GM13976 (cell line): ENCODE results near the gene FBXO47.
A peak's percentile ranks its signal among the peaks of the same experiment; 100 is the strongest.

Experiments used
- DNase-seq: peaks from one replicate; pipeline ENCODE4 v3.0.0; 2012; ENCODE audit warnings: low spot score
- in situ Hi-C: fragments of 300-500 bp; cut with MboI; formaldehyde crosslinking; loops from one replicate; pipeline ENCODE4 v1.12.0; 2022; ENCODE audit warnings: low sequenced_read_pairs, mixed read lengths, inconsistent platforms; ENCODE audit not compliant: unreplicated experiment
- TF ChIP-seq, protein P1 (sequence below): IDR thresholded peaks from 2 replicates; pipeline ENCODE4 v1.5.1; 2012; ENCODE audit warnings: borderline replicate concordance, mild to moderate bottlenecking; ENCODE audit not compliant: insufficient read depth; ENCODE audit errors: extremely low read depth, missing control alignments, control extremely low read depth

Gene FBXO47

DNA sequence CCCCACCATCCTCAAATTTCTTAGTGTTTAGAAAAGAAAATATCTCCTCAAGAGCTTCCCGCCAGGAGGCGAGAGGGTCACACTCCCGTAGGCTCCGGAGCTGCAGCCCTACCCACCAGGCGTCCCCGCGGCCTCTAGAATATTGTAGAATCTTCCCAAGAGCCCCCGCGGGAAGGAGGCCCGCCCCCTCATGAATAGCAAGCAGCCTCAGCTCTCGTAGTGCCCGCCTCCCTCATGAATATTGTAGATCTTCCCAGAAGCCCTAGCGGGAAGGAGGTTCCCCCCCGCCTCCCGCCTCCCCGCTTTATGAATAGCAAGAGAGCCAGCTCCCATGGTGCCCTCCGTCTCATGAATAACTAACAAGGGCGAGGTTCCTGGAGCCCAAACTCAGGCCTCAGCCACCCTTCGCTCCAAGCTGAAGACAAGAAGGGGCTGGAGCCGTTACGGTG is at the start of gene FBXO47:
Gene FBXO47 (minus strand): TSS at position 114 of the 449 bp plus-strand sequence. CDS start 4,378 bp downstream, outside the sequence.
- peak; percentile 68 for DNase-seq
- TF ChIP-seq, protein P1, sequence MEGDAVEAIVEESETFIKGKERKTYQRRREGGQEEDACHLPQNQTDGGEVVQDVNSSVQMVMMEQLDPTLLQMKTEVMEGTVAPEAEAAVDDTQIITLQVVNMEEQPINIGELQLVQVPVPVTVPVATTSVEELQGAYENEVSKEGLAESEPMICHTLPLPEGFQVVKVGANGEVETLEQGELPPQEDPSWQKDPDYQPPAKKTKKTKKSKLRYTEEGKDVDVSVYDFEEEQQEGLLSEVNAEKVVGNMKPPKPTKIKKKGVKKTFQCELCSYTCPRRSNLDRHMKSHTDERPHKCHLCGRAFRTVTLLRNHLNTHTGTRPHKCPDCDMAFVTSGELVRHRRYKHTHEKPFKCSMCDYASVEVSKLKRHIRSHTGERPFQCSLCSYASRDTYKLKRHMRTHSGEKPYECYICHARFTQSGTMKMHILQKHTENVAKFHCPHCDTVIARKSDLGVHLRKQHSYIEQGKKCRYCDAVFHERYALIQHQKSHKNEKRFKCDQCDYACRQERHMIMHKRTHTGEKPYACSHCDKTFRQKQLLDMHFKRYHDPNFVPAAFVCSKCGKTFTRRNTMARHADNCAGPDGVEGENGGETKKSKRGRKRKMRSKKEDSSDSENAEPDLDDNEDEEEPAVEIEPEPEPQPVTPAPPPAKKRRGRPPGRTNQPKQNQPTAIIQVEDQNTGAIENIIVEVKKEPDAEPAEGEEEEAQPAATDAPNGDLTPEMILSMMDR = no peak
- in situ Hi-C loops = no loop called here

- in situ Hi-C loops = no loop called here
- TF ChIP-seq, protein P1 = no peak
- no peak for DNase-seq
These were observed 49.3 kb upstream of the FBXO47 start for GRCh38 chr17:39016193-39017153.

DNA sequence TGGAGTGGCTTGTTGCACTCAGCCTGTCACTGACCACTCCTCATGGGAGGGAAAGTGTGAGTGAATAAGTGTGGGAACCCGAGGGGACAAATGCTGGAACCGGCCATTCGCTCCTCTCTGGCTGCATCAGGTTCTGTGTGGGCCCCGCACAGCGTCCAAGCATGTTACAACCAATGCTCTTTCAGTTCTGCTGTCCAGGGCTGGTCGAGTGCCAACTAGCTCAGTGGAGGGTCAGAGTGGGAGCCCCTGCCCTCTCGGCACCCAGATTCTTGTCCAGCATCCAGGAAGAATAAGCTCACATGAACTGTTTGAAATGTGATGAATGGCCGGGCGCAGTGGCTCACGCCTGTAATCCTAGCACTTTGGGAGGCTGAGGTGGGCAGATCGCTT is 48.3 kb upstream of the FBXO47 start:
- TF ChIP-seq, protein P1 = no peak
- DNase-seq = no peak
- in situ Hi-C loops = no loop called here

GRCh38 chr17:39014795-39015545 is 47.8 kb upstream of the FBXO47 start:
- TF ChIP-seq, protein P1 = no peak
- in situ Hi-C loops = no loop called here
- no peak for DNase-seq

GRCh38 chr17:39014044-39014794 is 47.0 kb upstream of the FBXO47 start:
- in situ Hi-C loops = no loop called here
- no peak for DNase-seq
- TF ChIP-seq, protein P1 = no peak

GRCh38 chr17:39012725-39013124 is 45.5 kb upstream of the FBXO47 start:
- DNase-seq = no peak
- TF ChIP-seq, protein P1 = no peak
- in situ Hi-C loops = no loop called here
